ENCODE data around the gene UMOD.

- no peak for TF ChIP-seq CTCF (IDR thresholded peaks at IDR 0.05)
- TF ChIP-seq POLR2A (IDR thresholded peaks at IDR 0.05), result no peak
Measured at GRCh38 chr16:20347666-20348364, 4.7 kb downstream of the UMOD start.

Data from thyroid gland (tissue), 4 donors.